Dermis blood vessel endothelial cell (primary cell): ENCODE data around the gene FEZF1. TPM values are rescaled to one million over a fixed set of nuclear protein-coding genes. Genes with fewer than 3 reads are reported as not detected.
"Not testable (repeated sequence)": the region's sequence is repeated elsewhere in the genome, so short reads cannot be mapped to it uniquely, and the experiment has no call there.

Experiments used
- DNase-seq: peaks from one replicate; pipeline ENCODE4 v3.0.0; 2010
- total RNA-seq: library from RNA; depleted of rRNA; stranded (reverse); fragments of >200 nt; gene quantifications from 2 replicates; pipeline ENCODE4 v1.2.3, GENCODE V29; 2014

The FEZF1 gene
- total RNA-seq, 1 donor from 2014 or later, result not detected

GRCh38 chr7:122306320-122307227, 2.0 kb upstream of the FEZF1 start:
- no peak for DNase-seq

GRCh38 chr7:122305475-122306319, 1.1 kb upstream of the FEZF1 start:
- peak; percentile 29 for DNase-seq

GRCh38 chr7:122304996-122305421, 459 bp upstream of the FEZF1 start:
- peak; percentile 5 for DNase-seq

GRCh38 chr7:122303531-122304318, 825 bp downstream of the FEZF1 start:
- DNase-seq, result peak; percentile 5

GRCh38 chr7:122302761-122303530, 1.6 kb downstream of the FEZF1 start:
- no peak for DNase-seq

- no peak for DNase-seq
Measured at GRCh38 chr7:122301858-122302760, 2.4 kb downstream of the FEZF1 start.

- DNase-seq, result peak; percentile 17
Measured at GRCh38 chr7:122300956-122301833, 3.4 kb downstream of the FEZF1 start.

GRCh38 chr7:122300211-122300932, 4.2 kb downstream of the FEZF1 start:
- peak; percentile 11 for DNase-seq

GRCh38 chr7:122299624-122300210, 4.8 kb downstream of the FEZF1 start:
- DNase-seq, result no peak

GRCh38 chr7:122298618-122299017, 5.9 kb downstream of the FEZF1 start:
- DNase-seq, result no peak

- DNase-seq, result no peak
Measured at GRCh38 chr7:122298131-122298530, 6.4 kb downstream of the FEZF1 start.

- no peak for DNase-seq
Measured at GRCh38 chr7:122291189-122291588, 13.4 kb downstream of the FEZF1 start.

GRCh38 chr7:122290476-122290875, 14.1 kb downstream of the FEZF1 start:
- DNase-seq, result no peak

- DNase-seq, result no peak
Measured at GRCh38 chr7:122289426-122289825, 15.1 kb downstream of the FEZF1 start.

GRCh38 chr7:122284608-122285007, 19.9 kb downstream of the FEZF1 start:
- DNase-seq, result not testable (repeated sequence)

GRCh38 chr7:122273117-122273516, 31.4 kb downstream of the FEZF1 start:
- no peak for DNase-seq

- no peak for DNase-seq
Measured at GRCh38 chr7:122269241-122269640, 35.3 kb downstream of the FEZF1 start.

GRCh38 chr7:122268101-122268500, 36.4 kb downstream of the FEZF1 start:
- no peak for DNase-seq

GRCh38 chr7:122262246-122262645, 42.3 kb downstream of the FEZF1 start:
- DNase-seq, result no peak
